ENCODE results near the gene CPSF4. TPM values are rescaled to one million over a fixed set of nuclear protein-coding genes. Genes with fewer than 3 reads are reported as not detected.

CPSF4 gene
- 105 and 119 TPM in 2 replicates for polyA plus RNA-seq (2014; cell fraction: cytosol; rRNA removed)
- polyA plus RNA-seq (2014; cell fraction: nucleus; rRNA removed), result 489 and 529 TPM in 2 replicates

GRCh38 chr7:99438573-99439480, at the start of gene CPSF4, which contains the start of gene PTCD1:
TSS of gene CPSF4 (plus strand) at chr7:99438943. CDS start at chr7:99439083, 140 bp downstream.
TSS of gene PTCD1 (minus strand) at chr7:99438798. CDS start at chr7:99435242, 3,556 bp downstream.
- peak; percentile 95 for DNase-seq (ENCODE audit: low spot score)

- DNase-seq (ENCODE audit: low spot score), result no peak
These were observed 49.0 kb upstream of the CPSF4 start for GRCh38 chr7:99389772-99390171.

- no peak for DNase-seq (ENCODE audit: low spot score)
These were observed 47.7 kb upstream of the CPSF4 start for GRCh38 chr7:99390941-99391602.

GRCh38 chr7:99392046-99392445, 46.7 kb upstream of the CPSF4 start:
- no peak for DNase-seq (ENCODE audit: low spot score)

- DNase-seq (ENCODE audit: low spot score), result peak; percentile 84
These were observed 45.9 kb upstream of the CPSF4 start for GRCh38 chr7:99392659-99393354.

- peak; percentile 81 for DNase-seq (ENCODE audit: low spot score)
These were observed 45.2 kb upstream of the CPSF4 start for GRCh38 chr7:99393355-99394187.

GRCh38 chr7:99394188-99394502, 44.6 kb upstream of the CPSF4 start:
- no peak for DNase-seq (ENCODE audit: low spot score)

GRCh38 chr7:99395616-99396327, 43.0 kb upstream of the CPSF4 start:
- no peak for DNase-seq (ENCODE audit: low spot score)

GRCh38 chr7:99396418-99397296, 42.1 kb upstream of the CPSF4 start:
- DNase-seq (ENCODE audit: low spot score), result no peak

- DNase-seq (ENCODE audit: low spot score), result no peak
These were observed 41.3 kb upstream of the CPSF4 start for GRCh38 chr7:99397297-99397983.

- no peak for DNase-seq (ENCODE audit: low spot score)
These were observed 39.8 kb upstream of the CPSF4 start for GRCh38 chr7:99398891-99399445.

GRCh38 chr7:99399597-99399996, 39.1 kb upstream of the CPSF4 start:
- DNase-seq (ENCODE audit: low spot score), result no peak

- DNase-seq (ENCODE audit: low spot score), result no peak
These were observed 35.9 kb upstream of the CPSF4 start for GRCh38 chr7:99402854-99403253.

GRCh38 chr7:99403764-99404163, 35.0 kb upstream of the CPSF4 start:
- DNase-seq (ENCODE audit: low spot score), result no peak

GRCh38 chr7:99404235-99404976, 34.3 kb upstream of the CPSF4 start:
- no peak for DNase-seq (ENCODE audit: low spot score)

- no peak for DNase-seq (ENCODE audit: low spot score)
These were observed 33.8 kb upstream of the CPSF4 start for GRCh38 chr7:99404977-99405320.

- DNase-seq (ENCODE audit: low spot score), result no peak
These were observed 32.2 kb upstream of the CPSF4 start for GRCh38 chr7:99406557-99406956.

GRCh38 chr7:99407872-99408378, 30.8 kb upstream of the CPSF4 start:
- peak; percentile 21 for DNase-seq (ENCODE audit: low spot score)

All from SK-N-DZ (cell line).